Stomach (tissue), 4 donors: ENCODE measurements around the gene ACD.

Experiments used
- CTCF ChIP-seq, 7 experiments: fragments of 450-650 bp in 4 of 7; fragments of 200-600 bp in 3 of 7; sonication (generic) in 3 of 7; IDR thresholded peaks; one replicate each; pipeline ENCODE4 v1.5.1; 2016 to 2019; ENCODE audit warnings: antibody characterized with exemption in 7 of 7, control low read depth in 2 of 7, mild to moderate bottlenecking in 1 of 7
- POLR2A ChIP-seq, 4 donors: fragments of 450-650 bp; IDR thresholded peaks; one replicate each; pipeline ENCODE4 v1.6.1; 2016; ENCODE audit warnings: antibody characterized with exemption in 4 of 4, control low read depth in 2 of 4, mild to moderate bottlenecking in 1 of 4, moderate library complexity in 1 of 4
- POLR2AphosphoS5 ChIP-seq, 3 donors: sonication (generic); formaldehyde crosslinking; IDR thresholded peaks; one replicate each; pipeline ENCODE4 v1.6.1; 2016; ENCODE audit warnings: antibody characterized with exemption in 3 of 3

GRCh38 chr16:67699265-67699664 is 39.2 kb upstream of the ACD start:
- TF ChIP-seq CTCF (IDR thresholded peaks at IDR 0.05) (no peak), POLR2AphosphoS5 (IDR thresholded peaks at IDR 0.05) (no peak), POLR2A (IDR thresholded peaks at IDR 0.05) (no peak)
